Suprapubic skin (tissue), 4 donors: ENCODE measurements around the gene VPS52. TPM values are rescaled to one million over a fixed set of nuclear protein-coding genes. Genes with fewer than 3 reads are reported as not detected.

Source experiments
- DNase-seq, 2 donors: peaks; one replicate each; pipeline ENCODE4 v3.0.0-alpha.2; 2019; ENCODE audit warnings: low spot score in 2 of 2
- H3K27ac ChIP-seq: fragments of 200-600 bp; sonication (generic); one replicate; pipeline ENCODE4 v1.5.1; 2019
- H3K27me3 ChIP-seq: fragments of 200-600 bp; sonication (generic); one replicate; pipeline ENCODE4 v1.5.1; 2019
- H3K36me3 ChIP-seq: fragments of 200-600 bp; sonication (generic); one replicate; pipeline ENCODE4 v1.5.1; 2019
- H3K4me1 ChIP-seq: fragments of 200-600 bp; sonication (generic); one replicate; pipeline ENCODE4 v1.5.1; 2019
- H3K4me3 ChIP-seq: fragments of 200-600 bp; sonication (generic); one replicate; pipeline ENCODE4 v1.5.1; 2019; ENCODE audit warnings: mild to moderate bottlenecking
- H3K9me3 ChIP-seq: fragments of 200-600 bp; sonication (generic); one replicate; pipeline ENCODE4 v1.5.1; 2019
- EP300 ChIP-seq: sonication (generic); formaldehyde crosslinking; IDR thresholded peaks from one replicate; pipeline ENCODE4 v1.6.1; 2017; ENCODE audit warnings: antibody characterized with exemption
- POLR2A ChIP-seq, 2 donors: fragments of 450-650 bp; IDR thresholded peaks; one replicate each; pipeline ENCODE4 v1.6.1; 2017; ENCODE audit warnings: antibody characterized with exemption in 2 of 2, mild to moderate bottlenecking in 2 of 2, moderate library complexity in 2 of 2
- POLR2AphosphoS5 ChIP-seq, 3 donors: sonication (generic); formaldehyde crosslinking; IDR thresholded peaks; one replicate each; pipeline ENCODE4 v1.6.1; 2017; ENCODE audit warnings: antibody characterized with exemption in 3 of 3
- WGBS: methylation state at CpG from one replicate; pipeline ENCODE4 v1.1.5; 2018; 5-methylcytosine and 5-hydroxymethylcytosine counted together
- total RNA-seq, 4 donors: library from RNA; depleted of rRNA; stranded (reverse); fragments of >200 nt; gene quantifications; one replicate each; pipeline ENCODE4 v1.1.0, GENCODE V29; 2016
- TF ChIP-seq, protein P1 (sequence below), 2 donors: fragments of 200-600 bp in 1 of 2; fragments of 450-650 bp in 1 of 2; sonication (generic) in 1 of 2; IDR thresholded peaks; one replicate each; pipeline ENCODE4 v1.5.1; 2016 to 2019; ENCODE audit warnings: antibody characterized with exemption in 2 of 2, mild to moderate bottlenecking in 1 of 2, moderate library complexity in 1 of 2

VPS52 gene
- total RNA-seq, 4 donors from 2014 or later = 44.4 to 75.1 (median 59.0) TPM

DNA sequence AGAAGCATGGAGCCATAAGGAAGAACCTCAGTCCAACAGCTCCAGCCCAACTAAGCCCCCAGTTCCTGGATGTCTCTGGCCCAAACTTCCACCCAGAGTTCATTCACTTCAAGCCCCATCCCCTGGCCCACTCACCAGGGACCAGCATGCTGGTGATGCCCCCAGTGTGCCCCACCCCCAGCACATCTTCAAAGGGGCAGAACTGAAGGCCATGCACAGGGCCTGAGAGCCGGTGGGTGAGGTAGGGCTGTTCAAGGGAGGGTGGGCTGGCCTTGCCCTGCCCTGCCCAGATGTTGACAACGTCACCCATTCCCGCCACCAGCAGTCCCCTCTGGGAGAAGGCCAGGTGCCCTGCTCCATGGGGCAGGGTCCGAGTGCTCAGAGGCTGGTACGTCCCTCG, 8.9 kb upstream of the VPS52 start:
- peaks cover 29% of the 10 kb centered on the region for H3K4me1 ChIP-seq
- no peak overlapping the region for H3K4me3 ChIP-seq
- H3K27me3 ChIP-seq = no peaks in the 10 kb centered on the region
- no peaks in the 10 kb centered on the region for H3K9me3 ChIP-seq
- no peak overlapping the region for H3K27ac ChIP-seq
- no peak for TF ChIP-seq EP300
- no peak for DNase-seq
- 100% methylated on average over 5 of the region's 6 CpGs for WGBS
- peaks cover 62% of the 10 kb centered on the region for H3K36me3 ChIP-seq

DNA sequence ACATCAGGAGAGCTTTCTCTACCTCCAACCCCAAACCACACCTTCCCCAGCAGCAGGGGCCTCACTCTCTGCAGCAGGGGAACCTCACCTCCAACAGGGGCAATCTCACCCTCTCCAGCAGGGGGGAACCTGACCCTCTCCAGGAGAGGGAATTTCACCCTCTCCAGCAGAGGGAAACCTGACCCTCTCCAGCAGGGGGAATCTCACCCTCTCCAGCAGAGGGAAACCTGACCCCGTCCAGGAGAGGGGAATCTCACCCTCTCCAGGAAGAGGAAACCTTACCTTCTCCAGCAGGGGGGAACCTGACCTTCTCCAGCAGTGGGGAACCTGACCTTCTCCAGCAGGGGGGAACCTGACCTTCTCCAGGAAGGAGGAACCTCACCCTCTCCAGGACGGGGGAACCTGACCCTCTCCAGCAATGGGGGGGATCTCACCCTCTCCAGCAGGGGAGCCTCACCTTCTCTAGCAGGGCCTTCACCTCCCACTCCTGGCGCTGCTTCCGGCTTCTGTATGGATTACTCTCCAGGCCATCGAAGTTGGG, 8.4 kb upstream of the VPS52 start:
- TF ChIP-seq, protein P1, sequence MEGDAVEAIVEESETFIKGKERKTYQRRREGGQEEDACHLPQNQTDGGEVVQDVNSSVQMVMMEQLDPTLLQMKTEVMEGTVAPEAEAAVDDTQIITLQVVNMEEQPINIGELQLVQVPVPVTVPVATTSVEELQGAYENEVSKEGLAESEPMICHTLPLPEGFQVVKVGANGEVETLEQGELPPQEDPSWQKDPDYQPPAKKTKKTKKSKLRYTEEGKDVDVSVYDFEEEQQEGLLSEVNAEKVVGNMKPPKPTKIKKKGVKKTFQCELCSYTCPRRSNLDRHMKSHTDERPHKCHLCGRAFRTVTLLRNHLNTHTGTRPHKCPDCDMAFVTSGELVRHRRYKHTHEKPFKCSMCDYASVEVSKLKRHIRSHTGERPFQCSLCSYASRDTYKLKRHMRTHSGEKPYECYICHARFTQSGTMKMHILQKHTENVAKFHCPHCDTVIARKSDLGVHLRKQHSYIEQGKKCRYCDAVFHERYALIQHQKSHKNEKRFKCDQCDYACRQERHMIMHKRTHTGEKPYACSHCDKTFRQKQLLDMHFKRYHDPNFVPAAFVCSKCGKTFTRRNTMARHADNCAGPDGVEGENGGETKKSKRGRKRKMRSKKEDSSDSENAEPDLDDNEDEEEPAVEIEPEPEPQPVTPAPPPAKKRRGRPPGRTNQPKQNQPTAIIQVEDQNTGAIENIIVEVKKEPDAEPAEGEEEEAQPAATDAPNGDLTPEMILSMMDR (IDR thresholded peaks at IDR 0.05) = peak; percentile 40 to 49
- TF ChIP-seq POLR2AphosphoS5 (IDR thresholded peaks at IDR 0.05) = no peak
- 58% methylated on average over 3 of the region's 5 CpGs for WGBS
- H3K9me3 ChIP-seq = no peaks in the 10 kb centered on the region
- no peak overlapping the region for H3K27ac ChIP-seq
- H3K4me1 ChIP-seq = peaks cover 34% of the 10 kb centered on the region
- H3K36me3 ChIP-seq = peaks cover 62% of the 10 kb centered on the region
- DNase-seq = peak in 1 of 2 donors; percentile 65
- no peaks in the 10 kb centered on the region for H3K27me3 ChIP-seq
- H3K4me3 ChIP-seq = no peak overlapping the region

DNA sequence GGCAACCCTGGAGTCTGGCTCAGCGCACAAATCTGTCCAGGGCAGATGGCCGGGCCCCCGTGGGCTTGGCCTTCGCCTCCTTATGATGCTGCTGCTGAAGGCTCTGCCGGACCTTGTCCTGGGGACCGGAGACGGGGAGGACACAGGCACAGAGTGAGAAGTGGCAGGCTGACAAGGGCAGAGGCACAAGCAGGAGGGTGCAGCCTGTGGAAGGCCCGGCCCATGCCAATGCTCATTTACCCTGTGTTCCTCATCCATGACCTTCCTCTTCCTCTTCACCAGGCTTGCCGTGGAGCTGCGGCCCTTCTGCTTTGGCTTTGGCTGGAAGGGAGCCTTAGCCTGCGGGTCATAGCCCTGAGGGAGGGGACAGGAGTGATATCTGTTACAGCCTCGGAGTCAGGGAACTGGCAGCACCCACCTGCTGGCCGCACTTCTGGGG, 7.6 kb upstream of the VPS52 start:
- H3K27ac ChIP-seq = no peak overlapping the region
- 71% methylated on average over 13 of the region's 13 CpGs for WGBS
- no peak overlapping the region for H3K4me3 ChIP-seq
- TF ChIP-seq POLR2A (IDR thresholded peaks at IDR 0.05) (no peak), EP300 (no peak), POLR2AphosphoS5 (IDR thresholded peaks at IDR 0.05) (no peak)
- TF ChIP-seq, protein P1 (IDR thresholded peaks at IDR 0.05) = no peak
- H3K27me3 ChIP-seq = no peaks in the 10 kb centered on the region
- H3K36me3 ChIP-seq = peaks cover 62% of the 10 kb centered on the region
- no peak for DNase-seq
- no peaks in the 10 kb centered on the region for H3K9me3 ChIP-seq
- peaks cover 42% of the 10 kb centered on the region for H3K4me1 ChIP-seq

DNA sequence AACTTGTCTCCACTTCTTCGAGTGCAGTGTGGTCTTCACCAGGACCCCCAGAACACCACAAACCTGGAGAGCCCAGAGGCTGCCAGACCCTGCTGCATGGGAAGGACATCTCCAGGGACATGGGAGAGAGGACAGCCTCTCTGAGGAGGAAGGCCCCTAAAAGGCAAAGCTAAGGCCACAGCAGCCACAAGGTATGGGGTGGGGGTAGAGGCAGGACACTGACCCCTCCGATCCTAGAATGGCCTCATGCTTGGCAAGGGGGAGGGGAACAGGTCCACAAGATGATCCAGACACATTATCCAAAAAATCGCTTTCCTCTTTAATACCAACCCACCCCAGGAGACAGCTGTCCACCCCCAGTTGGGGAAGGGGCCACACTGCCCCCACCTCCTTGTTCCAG, 7.1 kb upstream of the VPS52 start:
- Histone ChIP-seq H3K9me3 (no peaks in the 10 kb centered on the region), H3K27ac (no peak overlapping the region), H3K27me3 (no peaks in the 10 kb centered on the region), H3K4me1 (peaks cover 46% of the 10 kb centered on the region), H3K36me3 (peaks cover 64% of the 10 kb centered on the region), H3K4me3 (no peak overlapping the region)
- 65% methylated on average over 3 of the region's 3 CpGs for WGBS
- TF ChIP-seq, protein P1 (IDR thresholded peaks at IDR 0.05) = no peak
- TF ChIP-seq POLR2A (IDR thresholded peaks at IDR 0.05) (no peak), EP300 (no peak)
- no peak for DNase-seq

DNA sequence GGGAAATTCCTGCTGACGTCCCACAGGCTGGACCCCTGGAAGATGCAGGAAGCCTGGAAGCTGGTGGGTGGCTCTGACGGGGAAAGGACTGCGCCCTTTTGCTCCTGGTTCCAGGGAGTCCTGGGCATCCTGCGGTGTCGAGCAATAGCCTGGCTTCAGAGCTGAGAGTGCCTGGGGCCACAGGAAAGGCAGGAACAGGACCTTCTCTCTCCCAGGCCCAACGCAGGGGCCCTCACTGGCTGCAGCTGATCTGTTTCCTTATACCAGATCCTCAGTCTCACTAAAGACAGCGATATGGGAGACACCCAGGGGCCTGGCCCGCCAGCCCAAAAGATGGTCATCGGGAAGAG, 6.7 kb upstream of the VPS52 start:
- WGBS = 84% methylated on average over 9 of the region's 9 CpGs
- DNase-seq = no peak
- TF ChIP-seq POLR2AphosphoS5 (IDR thresholded peaks at IDR 0.05) = no peak
- TF ChIP-seq, protein P1 (IDR thresholded peaks at IDR 0.05) = no peak
- no peak for TF ChIP-seq POLR2A (IDR thresholded peaks at IDR 0.05)
- no peak for TF ChIP-seq EP300
- Histone ChIP-seq H3K4me1 (peaks cover 51% of the 10 kb centered on the region), H3K27me3 (no peaks in the 10 kb centered on the region), H3K36me3 (peaks cover 62% of the 10 kb centered on the region), H3K9me3 (no peaks in the 10 kb centered on the region), H3K27ac (peak overlapping the region; percentile 92), H3K4me3 (peak overlapping the region; percentile 83)
